ENCODE measurements around the gene AGPAT3. TPM values are rescaled to one million over a fixed set of nuclear protein-coding genes. Genes with fewer than 3 reads are reported as not detected.
A peak's percentile ranks its signal among the peaks of the same experiment; 100 is the strongest.

The AGPAT3 gene
- total RNA-seq, 1 donor from 2014 or later = 39.1 TPM

- no peak for TF ChIP-seq CTCF (conservative IDR thresholded peaks at IDR 0.05; ENCODE audit: low read depth, low read length)
- no peak overlapping the region for H3K4me3 ChIP-seq (ENCODE audit: low read depth, low read length)
- DNase-seq (ENCODE audit: low read depth) = no peak
Observed at GRCh38 chr21:44002511-44002910, 137.5 kb downstream of the AGPAT3 start.

DNA sequence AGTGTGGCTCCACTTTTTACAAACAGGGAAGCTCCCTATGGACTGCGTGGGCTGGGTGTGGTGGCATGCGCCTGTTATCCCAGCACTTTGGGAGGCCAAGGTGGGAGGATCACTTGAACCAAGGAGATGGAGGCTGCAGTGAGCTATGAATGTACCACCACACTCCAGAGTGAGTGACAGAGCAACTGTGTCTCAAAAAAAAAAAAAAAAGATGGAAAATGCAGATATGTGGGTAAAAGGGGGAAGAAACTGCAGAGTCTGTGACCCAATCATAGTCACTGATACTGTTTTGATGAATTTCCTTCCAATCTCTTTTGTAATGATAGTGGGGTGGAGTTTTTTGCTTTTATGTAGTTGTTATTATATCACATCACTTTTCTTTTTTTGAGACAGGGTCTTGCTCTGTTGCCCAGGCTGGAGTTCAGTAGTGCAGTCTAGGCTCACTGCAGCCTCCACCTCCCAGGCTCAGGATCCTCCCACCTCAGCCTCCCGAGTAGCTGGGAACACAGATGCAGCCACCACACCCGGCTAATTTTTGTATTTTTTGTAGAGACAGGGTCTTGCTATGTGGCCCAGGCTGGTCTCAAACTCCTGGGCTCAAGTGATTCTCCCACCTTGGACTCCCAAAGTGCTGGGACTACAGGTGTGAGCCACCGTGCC is 138.4 kb downstream of the AGPAT3 start:
- no peak for DNase-seq (ENCODE audit: low read depth)
- H3K4me3 ChIP-seq (ENCODE audit: low read depth, low read length) = no peak overlapping the region
- TF ChIP-seq CTCF (conservative IDR thresholded peaks at IDR 0.05; ENCODE audit: low read depth, low read length) = no peak

GRCh38 chr21:44005071-44005470 is 140.0 kb downstream of the AGPAT3 start:
- DNase-seq (ENCODE audit: low read depth) = no peak
- TF ChIP-seq CTCF (conservative IDR thresholded peaks at IDR 0.05; ENCODE audit: low read depth, low read length) = no peak
- no peak overlapping the region for H3K4me3 ChIP-seq (ENCODE audit: low read depth, low read length)

DNA sequence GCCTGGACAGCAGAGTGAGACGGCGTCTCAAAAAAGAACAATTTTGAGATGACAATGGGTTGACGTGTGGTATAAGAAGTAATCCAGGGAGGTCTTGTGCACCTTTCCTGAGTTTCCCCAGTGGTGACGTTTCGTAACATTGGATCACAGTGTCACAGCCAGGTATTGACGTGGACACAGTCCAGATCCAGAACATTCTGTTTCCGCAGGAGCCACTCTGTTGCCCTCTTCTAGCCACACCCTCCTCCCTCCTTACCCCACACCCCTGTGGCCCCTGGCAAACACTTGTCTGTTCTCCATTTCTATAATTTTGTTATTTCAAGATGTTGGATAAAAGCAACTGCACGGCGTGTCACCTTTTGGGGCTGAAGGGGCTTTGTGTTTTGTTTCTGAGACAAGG is 140.6 kb downstream of the AGPAT3 start:
- no peak for DNase-seq (ENCODE audit: low read depth)
- no peak overlapping the region for H3K4me3 ChIP-seq (ENCODE audit: low read depth, low read length)
- TF ChIP-seq CTCF (conservative IDR thresholded peaks at IDR 0.05; ENCODE audit: low read depth, low read length) = no peak

DNA sequence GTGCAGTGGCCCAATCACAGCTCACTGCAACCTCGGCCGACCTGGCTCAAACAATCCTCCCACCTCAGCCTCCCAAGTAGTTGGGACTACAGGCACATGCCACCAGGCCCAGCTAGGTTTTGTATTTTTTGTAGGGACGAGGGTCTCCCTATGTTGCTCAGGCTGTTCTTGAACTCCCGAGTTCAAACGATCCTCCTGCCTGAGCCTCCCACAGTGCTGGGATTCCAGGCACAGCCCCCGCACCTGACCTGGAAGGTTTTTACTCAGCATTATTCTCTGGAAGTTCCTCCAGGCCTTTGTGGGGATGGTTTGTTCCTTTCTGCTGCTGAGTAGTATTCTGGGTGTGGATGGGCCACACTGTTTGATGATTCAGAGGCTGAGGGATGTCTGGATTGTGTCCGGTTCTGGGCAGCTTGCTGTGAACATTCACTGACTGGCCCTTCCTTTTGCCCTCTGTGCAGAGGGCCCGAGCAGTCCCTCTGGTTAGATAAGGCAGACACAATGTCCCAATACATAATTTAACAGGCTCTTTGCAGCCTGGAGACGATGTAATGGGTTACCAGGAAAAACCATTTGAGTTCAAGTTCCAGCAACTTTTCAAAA is 141.1 kb downstream of the AGPAT3 start:
- no peak overlapping the region for H3K4me3 ChIP-seq (ENCODE audit: low read depth, low read length)
- peak; percentile 43 for DNase-seq (ENCODE audit: low read depth)
- no peak for TF ChIP-seq CTCF (conservative IDR thresholded peaks at IDR 0.05; ENCODE audit: low read depth, low read length)

DNA sequence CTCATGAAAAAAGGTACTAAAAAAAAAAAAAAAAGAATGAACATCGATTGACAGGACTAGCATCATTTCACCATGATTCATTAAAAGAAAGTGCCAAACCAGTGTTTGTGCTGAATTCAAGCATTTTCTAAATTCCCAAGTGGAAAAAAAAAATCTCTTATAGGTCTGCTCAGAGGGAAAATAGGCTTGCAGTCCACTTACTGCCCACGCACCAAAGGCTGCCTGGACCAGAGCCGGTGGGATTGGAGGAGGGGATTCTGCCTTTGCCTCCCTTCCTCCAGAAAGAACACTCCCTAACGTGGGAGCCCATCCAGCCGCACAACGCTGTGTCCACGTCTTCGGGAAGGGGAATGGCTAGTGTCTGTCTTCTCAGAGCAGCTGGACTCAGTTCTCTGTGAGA is 141.6 kb downstream of the AGPAT3 start:
- TF ChIP-seq CTCF (conservative IDR thresholded peaks at IDR 0.05; ENCODE audit: low read depth, low read length) = no peak
- DNase-seq (ENCODE audit: low read depth) = no peak
- no peak overlapping the region for H3K4me3 ChIP-seq (ENCODE audit: low read depth, low read length)

DNA sequence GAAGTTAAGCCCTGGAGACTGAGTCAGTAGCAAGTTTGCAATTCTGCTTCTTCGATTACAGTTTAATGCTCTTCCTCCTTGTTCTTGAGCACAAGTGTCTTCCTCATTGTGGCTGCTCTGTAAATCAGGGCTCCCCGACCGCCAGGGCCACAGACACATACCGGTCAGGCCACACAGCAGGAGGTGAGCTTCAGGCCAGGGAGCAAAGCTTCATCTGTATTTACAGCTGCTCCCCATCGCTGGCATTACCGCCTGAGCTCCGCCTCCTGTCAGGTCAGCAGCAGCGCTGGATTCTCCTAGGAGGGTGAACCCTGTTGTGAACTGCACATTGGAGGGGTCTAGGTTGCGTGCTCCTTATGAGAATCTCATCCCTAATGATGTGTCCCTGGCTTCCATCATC is 145.4 kb downstream of the AGPAT3 start:
- H3K4me3 ChIP-seq (ENCODE audit: low read depth, low read length) = no peak overlapping the region
- no peak for DNase-seq (ENCODE audit: low read depth)
- TF ChIP-seq CTCF (conservative IDR thresholded peaks at IDR 0.05; ENCODE audit: low read depth, low read length) = no peak
